DND-41 (cell line): ENCODE data around the gene OXSM.

Experiments
- CTCF ChIP-seq: IDR thresholded peaks from 2 replicates; pipeline ENCODE4 v1.5.1; 2012; ENCODE audit warnings: borderline replicate concordance, low read length, moderate library complexity, mild to moderate bottlenecking; ENCODE audit not compliant: poor library complexity, severe bottlenecking; ENCODE audit errors: extremely low read depth
- EZH2 ChIP-seq: IDR thresholded peaks from 3 replicates; pipeline ENCODE4 v1.6.1; 2012; ENCODE audit warnings: borderline replicate concordance, low read depth, mild to moderate bottlenecking, moderate library complexity, low read length, inconsistent platforms; ENCODE audit not compliant: severe bottlenecking

GRCh38 chr3:25840099-25840498, 50.2 kb downstream of the OXSM start:
- TF ChIP-seq CTCF (no peak), EZH2 (no peak)
